NCI-H2107 (cell line): ENCODE measurements around the gene ZSCAN4.

Experiments used
- DNase-seq: peaks from one replicate; lab custom pipeline; 2025; lab: John Stamatoyannopoulos, UW

ZSCAN4 gene

DNA sequence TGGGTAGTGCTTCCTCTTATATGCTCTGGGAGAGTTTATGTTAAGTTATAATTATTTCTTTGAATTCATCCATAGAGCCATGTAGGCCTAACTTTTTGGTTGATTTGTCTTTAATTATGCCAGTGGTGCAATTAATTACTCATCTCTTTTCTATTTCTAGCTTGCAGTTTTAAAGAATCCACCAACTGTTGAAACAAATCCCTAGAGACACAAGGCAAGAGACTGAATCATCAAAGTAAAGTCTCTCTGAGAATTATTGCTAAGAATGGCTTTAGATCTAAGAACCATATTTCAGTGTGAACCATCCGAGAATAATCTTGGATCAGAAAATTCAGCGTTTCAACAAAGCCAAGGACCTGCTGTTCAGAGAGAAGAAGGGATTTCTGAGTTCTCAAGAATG, 7.1 kb downstream of the ZSCAN4 start:
- DNase-seq: no peak

DNA sequence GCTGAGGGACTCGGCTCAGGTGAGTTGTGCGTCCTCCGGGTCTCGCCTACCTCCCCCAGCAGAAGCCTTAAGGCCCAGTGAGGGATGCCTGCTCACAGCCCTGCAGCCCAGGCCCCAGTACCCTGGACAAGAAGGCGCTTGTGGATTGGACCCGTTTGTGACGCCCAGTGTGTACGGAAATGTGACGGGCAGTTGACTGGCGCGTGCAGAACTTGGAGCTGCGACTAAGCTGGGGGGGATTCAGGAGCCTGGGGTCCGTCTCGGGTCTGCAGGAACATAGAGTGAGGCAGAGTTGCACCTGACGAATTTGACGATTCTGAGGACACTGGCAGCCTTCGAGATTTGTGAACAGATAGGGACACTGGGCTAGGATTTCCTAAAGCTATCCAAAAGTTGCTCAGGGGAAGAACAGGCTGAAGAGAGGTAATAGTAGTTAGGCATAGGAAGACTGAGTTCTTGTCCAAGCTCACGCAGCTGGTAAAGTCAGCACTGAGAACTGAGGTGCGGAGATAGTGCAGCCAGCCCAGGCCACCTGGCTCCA, 13.6 kb downstream of the ZSCAN4 start:
- no peak for DNase-seq

DNA sequence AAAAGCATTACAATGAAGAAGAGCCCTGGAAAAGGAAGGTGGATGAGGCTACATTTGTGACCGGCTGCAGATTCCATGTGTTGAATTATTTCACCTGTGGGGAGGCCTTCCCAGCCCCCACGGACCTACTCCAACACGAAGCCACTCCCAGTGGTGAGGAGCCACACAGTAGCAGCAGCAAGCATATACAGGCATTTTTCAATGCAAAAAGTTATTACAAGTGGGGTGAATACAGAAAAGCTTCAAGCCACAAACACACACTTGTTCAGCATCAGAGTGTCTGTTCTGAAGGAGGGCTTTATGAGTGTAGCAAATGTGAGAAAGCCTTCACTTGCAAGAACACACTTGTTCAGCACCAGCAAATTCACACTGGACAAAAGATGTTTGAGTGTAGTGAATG, 18.0 kb downstream of the ZSCAN4 start:
- DNase-seq: no peak

DNA sequence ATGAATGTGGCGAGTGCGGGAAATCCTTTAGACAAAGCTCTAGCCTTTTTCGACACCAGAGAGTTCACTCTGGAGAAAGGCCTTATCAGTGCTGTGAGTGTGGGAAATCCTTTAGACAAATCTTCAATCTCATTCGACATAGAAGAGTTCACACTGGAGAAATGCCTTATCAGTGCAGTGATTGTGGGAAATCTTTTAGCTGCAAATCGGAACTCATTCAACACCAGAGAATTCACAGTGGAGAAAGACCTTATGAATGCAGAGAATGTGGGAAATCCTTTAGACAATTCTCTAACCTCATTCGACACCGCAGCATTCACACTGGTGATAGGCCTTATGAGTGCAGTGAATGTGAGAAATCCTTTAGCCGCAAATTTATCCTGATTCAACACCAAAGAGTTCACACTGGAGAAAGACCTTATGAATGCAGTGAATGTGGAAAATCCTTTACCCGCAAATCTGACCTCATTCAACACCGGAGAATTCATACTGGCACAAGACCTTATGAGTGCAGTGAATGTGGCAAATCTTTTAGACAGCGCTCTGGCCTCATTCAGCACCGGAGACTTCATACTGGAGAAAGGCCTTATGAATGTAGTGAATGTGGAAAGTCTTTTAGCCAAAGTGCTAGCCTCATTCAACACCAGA, 18.8 kb downstream of the ZSCAN4 start:
- no peak for DNase-seq

DNA sequence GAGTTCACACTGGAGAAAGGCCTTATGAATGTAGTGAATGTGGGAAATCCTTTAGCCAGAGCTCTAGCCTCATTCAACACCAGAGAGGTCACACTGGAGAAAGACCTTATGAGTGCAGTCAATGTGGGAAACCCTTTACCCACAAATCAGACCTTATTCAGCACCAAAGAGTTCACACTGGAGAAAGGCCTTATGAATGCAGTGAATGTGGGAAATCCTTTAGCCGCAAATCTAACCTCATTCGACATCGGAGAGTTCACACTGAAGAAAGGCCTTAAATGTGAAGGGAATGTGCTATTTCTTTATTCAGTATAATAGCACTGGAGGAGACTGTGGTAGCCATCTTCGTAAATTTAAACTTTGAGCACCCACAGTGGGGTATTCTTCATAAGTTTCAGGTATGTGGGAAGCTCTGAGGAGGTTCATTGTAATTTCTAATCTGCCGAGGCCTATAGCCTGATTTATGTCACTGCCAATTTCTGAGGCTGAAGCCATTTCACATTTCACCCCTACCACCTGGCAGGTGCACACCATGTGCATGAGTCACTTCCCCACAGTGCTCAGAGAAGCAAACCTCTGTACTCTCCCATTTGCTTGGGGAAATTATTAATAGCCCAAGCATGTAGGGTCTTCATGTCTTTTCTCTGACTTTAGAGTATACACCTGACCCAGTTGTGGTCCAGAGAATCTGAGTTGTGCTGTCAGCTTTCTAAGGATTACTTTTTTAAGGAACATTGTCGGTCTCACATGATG, 19.5 kb downstream of the ZSCAN4 start:
- no peak for DNase-seq

DNA sequence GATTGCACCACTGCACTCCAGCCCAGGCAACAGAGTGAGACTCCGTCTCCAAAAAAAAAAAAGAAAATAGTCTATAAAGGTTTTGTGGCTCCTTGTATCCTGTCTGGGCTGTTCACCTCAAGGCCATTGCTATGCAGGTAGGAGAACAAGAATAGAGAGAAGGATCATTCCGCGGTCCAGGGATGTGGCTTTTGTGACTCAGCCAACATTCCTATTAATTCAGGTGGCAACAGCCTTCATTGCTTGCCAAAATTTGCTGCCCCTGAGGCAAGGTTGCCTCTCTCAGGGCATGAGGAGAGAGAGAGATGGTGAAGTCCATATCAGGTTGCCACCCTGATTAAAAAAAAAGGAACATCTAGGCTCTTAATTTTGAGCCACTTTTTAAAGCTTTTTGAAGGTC, 21.0 kb downstream of the ZSCAN4 start:
- DNase-seq: no peak

DNA sequence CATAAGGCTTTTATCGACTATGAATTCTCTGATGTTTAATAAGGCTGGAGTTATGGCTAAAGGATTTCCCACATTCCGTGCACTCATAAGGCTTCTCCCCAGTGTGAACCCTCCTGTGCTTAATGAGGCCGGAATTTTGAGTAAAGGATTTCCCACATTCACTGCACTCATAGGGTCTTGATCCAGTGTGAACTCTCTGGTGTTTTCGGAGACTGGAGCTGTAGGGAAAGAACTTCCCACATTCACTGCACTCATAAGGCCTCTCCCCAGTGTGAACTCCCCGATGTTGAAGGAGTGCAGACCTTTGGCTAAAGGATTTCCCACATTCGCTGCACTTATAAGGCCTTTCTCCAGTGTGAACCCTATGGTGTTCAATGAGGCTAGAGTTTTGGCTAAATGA, 32.9 kb downstream of the ZSCAN4 start:
- no peak for DNase-seq

DNA sequence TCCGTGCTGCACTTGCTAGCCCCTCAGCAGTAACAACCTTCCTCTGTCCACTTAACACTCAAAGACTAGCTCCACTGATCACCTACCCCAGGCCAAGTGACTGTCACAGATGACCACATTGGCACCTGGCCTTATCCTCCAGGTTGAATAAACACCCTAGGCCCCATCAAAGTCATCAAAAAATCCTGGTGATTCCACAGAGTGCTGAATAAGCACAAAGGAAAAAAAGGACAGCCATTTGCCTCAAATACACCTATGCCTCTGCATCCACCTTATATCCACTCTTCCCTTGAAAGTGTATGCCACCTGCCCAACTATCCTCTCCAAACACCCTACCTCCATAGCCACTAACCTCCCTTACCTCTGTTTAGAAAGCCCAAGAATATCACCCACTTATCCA, 37.6 kb downstream of the ZSCAN4 start:
- DNase-seq: no peak

DNA sequence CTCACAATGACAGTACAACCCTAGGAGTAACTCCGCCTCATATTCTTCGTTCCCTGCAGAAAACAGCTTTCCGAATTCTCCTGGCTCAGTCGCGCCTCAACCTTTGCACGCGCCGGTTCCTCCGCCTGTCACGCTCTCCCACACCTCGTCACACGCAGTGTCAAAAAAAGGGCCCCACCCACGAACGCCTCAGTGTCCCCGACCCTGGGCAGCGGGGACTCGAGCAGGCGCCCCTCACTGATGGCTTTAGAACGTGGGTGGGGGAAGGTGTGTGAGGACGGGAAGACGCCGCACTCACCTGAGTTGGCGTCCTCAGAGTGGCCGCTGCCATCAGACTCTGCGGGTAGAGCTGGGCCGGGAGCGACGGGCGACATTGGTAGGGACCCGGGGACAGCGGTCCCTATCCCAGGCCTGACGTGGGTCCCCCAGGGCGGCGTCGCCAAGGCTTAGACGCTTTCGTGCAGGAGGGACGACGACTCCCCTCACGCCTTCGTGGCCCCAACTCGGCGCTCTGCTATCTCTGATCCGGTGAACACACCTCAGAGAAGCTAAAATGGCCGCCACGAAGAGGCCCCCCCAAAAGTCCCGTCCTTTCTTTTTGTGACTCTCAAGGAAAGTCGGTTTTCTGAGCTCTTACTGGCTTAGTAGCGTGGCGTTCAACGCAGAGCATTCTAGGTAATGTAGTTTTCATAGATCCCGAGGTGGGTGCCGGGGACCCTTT, 40.1 kb downstream of the ZSCAN4 start, which contains the start of gene ZNF154:
TSS of gene ZNF154 (minus strand) at position 564 of the 721 bp plus-strand sequence. CDS start at position 331, 233 bp downstream.
- DNase-seq: no peak

DNA sequence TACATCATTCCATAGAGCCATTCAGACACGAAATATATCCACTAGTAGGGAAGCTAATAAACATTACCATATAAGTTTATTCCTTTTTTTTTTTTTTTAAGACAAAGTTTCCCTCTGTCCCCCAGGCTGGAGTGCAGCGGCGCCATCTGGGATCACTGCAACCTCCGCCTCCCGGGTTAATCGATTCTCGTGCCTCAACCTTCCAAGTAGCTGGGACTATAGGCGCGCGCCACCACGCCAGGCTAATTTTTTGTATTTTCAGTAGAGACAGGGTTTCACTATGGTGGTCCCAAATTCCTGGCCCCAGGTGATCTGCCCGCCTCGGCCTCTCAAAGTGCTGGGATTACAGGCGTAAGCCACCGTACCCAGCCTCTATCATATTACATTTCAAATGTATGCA, 40.9 kb downstream of the ZSCAN4 start:
- DNase-seq: no peak

DNA sequence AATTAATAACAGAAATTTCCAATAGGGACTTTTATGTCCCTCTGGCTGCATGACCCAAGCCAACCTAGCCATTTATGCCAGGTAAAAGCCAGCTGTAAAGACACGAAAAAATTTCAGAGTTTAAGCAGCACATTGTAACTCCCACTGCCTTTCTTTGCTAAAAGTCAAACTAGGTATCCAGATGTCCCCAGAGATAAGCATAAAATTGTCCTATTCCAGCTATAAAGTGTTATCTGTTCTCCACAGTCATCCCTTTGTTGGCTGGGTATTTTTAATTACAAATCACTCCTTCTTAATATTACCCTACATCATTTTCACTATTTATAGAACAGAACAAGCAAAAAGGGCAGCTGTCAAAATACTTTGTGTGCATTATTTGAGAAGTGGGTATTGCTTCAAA, 43.5 kb downstream of the ZSCAN4 start:
- no peak for DNase-seq

DNA sequence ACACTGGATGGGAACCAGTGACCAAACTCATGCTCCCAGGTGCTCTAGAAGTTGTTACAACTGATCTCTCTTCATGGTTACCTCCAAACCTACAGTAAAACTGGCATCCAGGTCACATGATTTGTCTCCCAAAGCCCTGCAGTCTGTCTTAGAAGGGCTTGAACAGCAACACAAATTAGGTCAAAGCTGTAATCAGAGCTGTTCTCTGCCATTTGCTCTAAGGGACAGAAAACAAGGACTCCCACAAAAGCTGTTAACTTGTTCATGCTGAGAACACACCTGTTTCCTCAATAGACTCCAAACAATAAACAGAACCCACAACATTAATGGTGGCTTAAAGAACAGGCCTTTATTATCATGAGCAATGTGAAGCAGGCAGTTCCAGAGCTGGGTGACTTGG, 50.7 kb downstream of the ZSCAN4 start:
- no peak for DNase-seq

DNA sequence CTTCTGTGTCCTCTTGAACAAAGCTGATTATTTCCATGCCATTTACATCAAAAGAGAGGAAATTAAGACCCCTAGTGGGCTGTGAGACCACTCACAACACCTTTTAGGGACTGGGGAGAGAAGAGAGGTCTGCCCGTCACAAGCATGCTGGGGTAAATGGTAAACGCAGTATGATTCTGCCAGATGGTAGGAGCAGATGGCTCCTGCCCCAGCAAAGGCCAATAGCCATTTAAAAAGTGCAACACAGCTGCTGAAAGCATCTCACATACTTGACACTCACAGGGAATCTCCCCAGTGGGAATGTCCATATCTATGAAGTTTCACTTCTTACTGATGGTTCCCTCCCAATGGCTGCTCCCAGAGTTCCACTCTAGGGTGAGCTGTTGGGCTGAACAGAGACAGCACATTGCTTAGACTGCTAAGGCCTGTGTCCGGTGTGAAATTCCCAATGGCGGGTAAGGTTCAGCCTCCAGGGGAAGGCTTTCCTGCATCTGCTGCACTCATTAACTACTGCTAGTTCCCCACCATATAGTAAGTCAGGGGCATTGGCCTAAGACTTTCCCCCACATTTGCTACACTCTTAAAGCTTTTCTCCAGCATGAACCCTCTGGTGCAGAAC, 51.3 kb downstream of the ZSCAN4 start:
- DNase-seq: no peak

DNA sequence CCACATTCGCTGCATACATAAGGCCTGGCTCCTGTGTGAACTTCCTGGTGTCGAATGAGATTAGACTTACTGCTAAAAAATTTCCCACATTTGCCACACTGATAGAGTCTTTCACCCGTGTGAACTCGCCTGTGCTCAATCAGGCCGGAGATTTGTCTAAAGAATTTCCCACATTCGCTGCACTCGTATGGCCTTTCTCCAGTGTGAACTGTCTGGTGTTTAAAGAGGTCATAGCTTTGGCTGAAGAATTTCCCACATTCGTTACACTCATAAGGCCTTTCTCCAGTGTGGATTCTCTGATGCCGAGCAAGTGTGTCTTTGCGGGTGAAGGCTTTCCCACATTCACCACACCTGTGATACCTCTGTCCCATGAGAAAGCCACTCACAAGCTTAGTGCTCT, 52.1 kb downstream of the ZSCAN4 start:
- DNase-seq: no peak
